ENCODE results near the gene SYCP2L. TPM values are rescaled to one million over a fixed set of nuclear protein-coding genes. Genes with fewer than 3 reads are reported as not detected.
"Not testable (repeated sequence)": the region's sequence is repeated elsewhere in the genome, so short reads cannot be mapped to it uniquely, and the experiment has no call there.

Gene SYCP2L
- total RNA-seq, 3 donors from 2014 or later: 0.12 to 0.57 TPM; not detected in 1

DNA sequence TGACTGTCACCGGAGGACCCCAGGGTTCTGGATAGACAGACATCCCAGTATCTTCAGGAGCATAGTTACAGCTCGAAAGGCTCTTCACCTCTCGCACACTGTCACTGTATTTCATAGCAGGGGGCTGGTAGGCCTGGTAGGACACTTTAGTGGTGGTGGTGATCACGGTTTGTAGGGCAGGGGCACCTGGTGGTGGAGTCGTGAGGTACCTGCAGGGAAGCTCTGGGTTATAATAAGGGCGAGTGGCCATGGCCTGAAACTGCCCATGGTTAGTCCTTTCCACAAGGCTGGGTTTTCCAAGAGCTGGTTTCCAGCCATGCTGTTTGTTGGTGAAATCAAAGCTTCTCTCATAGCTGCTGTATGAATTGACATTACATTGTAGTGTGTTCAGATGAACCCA, 12.6 kb upstream of the SYCP2L start:
- no peaks in the 10 kb centered on the region for H3K4me1 ChIP-seq (ENCODE audit: low read depth)
- no peak for ATAC-seq
- no peak for TF ChIP-seq CTCF (IDR thresholded peaks at IDR 0.05)

GRCh38 chr6:10875026-10875425, 11.8 kb upstream of the SYCP2L start:
- TF ChIP-seq CTCF (IDR thresholded peaks at IDR 0.05): no peak
- Histone ChIP-seq H3K4me3 (no peak overlapping the region), H3K36me3 (ENCODE audit: low read depth) (no peaks in the 10 kb centered on the region), H3K9me3 (no peaks in the 10 kb centered on the region), H3K4me1 (ENCODE audit: low read depth) (no peaks in the 10 kb centered on the region)
- ATAC-seq: no peak
- DNase-seq: no peak
- intact Hi-C loops (cut with DNase I, micrococcal nuclease): no loop called here

More for the DNA sequence above, 12.6 kb upstream of the SYCP2L start:
- Histone ChIP-seq H3K36me3 (ENCODE audit: low read depth) (no peaks in the 10 kb centered on the region), H3K4me3 (no peak overlapping the region), H3K9me3 (no peaks in the 10 kb centered on the region)
- DNase-seq: no peak
- intact Hi-C loops (cut with DNase I, micrococcal nuclease): no loop called here

- no peaks in the 10 kb centered on the region for H3K9me3 ChIP-seq
- intact Hi-C loops (cut with DNase I, micrococcal nuclease): no loop called here
- no peaks in the 10 kb centered on the region for H3K4me1 ChIP-seq (ENCODE audit: low read depth)
- no peaks in the 10 kb centered on the region for H3K36me3 ChIP-seq (ENCODE audit: low read depth)
- no peak for TF ChIP-seq CTCF (IDR thresholded peaks at IDR 0.05)
- ATAC-seq (no peak), DNase-seq (no peak)
- no peak overlapping the region for H3K4me3 ChIP-seq
These were observed 9.8 kb upstream of the SYCP2L start for GRCh38 chr6:10877012-10877411.

DNA sequence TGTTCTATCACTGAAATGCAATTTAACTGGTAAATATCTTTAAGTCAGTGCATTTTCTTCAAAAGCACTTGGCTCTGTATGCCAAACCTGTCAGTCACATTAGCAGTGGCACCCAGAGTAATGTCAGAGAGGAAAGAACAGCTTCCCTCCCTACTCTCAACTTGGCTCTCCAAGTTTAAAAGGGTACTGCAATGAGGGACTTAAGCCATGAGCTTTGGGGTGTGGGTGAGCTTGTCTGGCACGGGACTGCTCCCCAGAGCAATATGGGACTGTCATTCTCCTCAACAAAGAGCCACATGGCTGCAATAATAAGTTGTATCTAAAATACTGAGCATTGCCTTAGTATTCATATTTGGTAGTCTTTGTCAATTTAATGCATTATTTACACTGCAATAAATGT, 9.0 kb upstream of the SYCP2L start:
- Histone ChIP-seq H3K4me3 (no peak overlapping the region), H3K4me1 (ENCODE audit: low read depth) (no peaks in the 10 kb centered on the region), H3K36me3 (ENCODE audit: low read depth) (no peaks in the 10 kb centered on the region), H3K9me3 (no peaks in the 10 kb centered on the region)
- ATAC-seq: no peak
- intact Hi-C loops (cut with DNase I, micrococcal nuclease): no loop called here
- no peak for TF ChIP-seq CTCF (IDR thresholded peaks at IDR 0.05)
- DNase-seq: no peak

- H3K9me3 ChIP-seq: no peaks in the 10 kb centered on the region
- intact Hi-C loops (cut with DNase I, micrococcal nuclease): no loop called here
- DNase-seq: no peak
- H3K4me1 ChIP-seq (ENCODE audit: low read depth): no peaks in the 10 kb centered on the region
- no peak for TF ChIP-seq CTCF (IDR thresholded peaks at IDR 0.05)
- no peak for ATAC-seq
- no peaks in the 10 kb centered on the region for H3K36me3 ChIP-seq (ENCODE audit: low read depth)
- no peak overlapping the region for H3K4me3 ChIP-seq
These were observed 6.5 kb upstream of the SYCP2L start for GRCh38 chr6:10880366-10880765.

GRCh38 chr6:10882253-10882630, 4.6 kb upstream of the SYCP2L start:
- H3K4me3 ChIP-seq; ATAC-seq; H3K4me1 ChIP-seq (ENCODE audit: low read depth); H3K9me3 ChIP-seq; intact Hi-C loops (cut with DNase I, micrococcal nuclease); H3K36me3 ChIP-seq (ENCODE audit: low read depth); DNase-seq: not testable (repeated sequence)
